Measurements from ENCODE around the gene C1QTNF9.

The C1QTNF9 gene

DNA sequence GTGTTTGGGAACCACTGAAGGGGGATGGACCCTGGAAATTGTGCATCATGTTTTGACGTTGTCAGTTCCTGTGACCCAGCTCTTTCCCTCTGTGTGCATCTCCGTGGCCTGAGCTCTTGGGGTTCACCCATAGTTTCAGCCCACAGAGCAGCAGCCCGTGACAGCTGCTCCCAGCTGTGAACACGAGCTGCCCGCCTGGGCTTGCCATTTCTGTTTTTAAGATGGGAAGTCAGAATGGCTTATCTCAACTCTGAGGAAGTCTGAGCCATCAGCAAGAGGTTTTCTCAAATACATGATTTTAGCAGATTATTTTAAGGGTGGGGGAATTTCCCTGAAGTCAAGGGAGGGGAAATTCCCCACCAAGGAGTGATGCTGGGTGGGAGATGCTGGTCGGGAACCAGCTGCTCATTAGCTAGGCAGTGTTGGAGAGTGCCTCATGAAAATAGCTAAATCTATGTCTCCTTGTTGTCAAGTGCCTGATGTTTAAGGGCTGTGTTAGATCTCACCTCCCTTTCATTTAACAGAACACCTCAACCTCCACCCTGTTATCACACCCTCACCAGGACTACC lies 34.8 kb upstream of the C1QTNF9 start:
- no peak for TF ChIP-seq CTCF (IDR thresholded peaks at IDR 0.05)
- DNase-seq (ENCODE audit: low spot score) = peak; percentile 68
- peak overlapping the region in 1 of 2 donors; percentile 53 for H3K27ac ChIP-seq
- no peak overlapping the region for H3K4me3 ChIP-seq

- H3K27ac ChIP-seq = peak overlapping the region in 1 of 2 donors; percentile 53
- no peak overlapping the region for H3K4me3 ChIP-seq
- peak; percentile 38 for DNase-seq (ENCODE audit: low spot score)
- no peak for TF ChIP-seq CTCF (IDR thresholded peaks at IDR 0.05)
Measured at GRCh38 chr13:24275041-24275440, 34.3 kb upstream of the C1QTNF9 start.

DNA sequence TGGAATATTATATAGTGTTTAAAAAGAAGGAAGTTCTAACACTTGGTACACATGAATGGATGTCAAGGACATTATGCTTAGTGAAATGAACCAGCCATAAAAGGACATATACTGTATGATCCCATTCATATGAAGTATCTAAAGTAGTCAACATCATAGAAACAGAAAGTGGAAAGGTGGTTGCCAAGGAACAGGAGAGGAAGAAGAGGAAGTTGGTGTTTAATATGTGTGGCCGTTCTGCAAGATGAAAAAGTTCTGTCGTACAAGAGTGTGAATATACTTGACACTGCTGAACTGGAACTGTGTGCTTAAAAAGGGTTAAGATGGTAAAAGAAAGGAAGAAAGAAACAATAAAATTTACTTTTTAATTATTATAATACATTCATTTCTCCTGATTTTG lies 33.1 kb upstream of the C1QTNF9 start:
- Histone ChIP-seq H3K4me3 (no peak overlapping the region), H3K27ac (no peak overlapping the region)
- TF ChIP-seq CTCF (IDR thresholded peaks at IDR 0.05) = no peak
- no peak for DNase-seq (ENCODE audit: low spot score)

- DNase-seq (ENCODE audit: low spot score) = peak; percentile 4
- Histone ChIP-seq H3K4me3 (no peak overlapping the region), H3K27ac (no peak overlapping the region)
- no peak for TF ChIP-seq CTCF (IDR thresholded peaks at IDR 0.05)
Measured at GRCh38 chr13:24276861-24277260, 32.5 kb upstream of the C1QTNF9 start.

DNA sequence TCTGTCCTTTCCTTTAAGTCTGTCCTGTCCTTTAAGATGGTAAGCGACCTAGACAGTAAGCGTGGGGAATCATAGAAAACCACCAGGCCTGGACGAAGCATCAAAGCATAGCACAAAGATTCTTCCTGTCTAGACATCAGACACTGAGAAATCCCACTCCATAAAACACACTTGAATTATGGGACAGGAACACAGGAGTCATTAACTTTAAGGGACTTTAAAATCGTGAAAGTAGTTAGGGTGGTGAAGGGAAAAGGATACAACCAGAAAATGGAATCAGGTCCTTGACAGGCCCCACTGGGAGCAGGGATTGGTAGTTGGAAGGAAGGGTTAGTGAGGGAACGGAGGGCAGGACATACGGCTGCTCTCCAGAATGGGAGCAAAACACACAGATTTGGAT lies 31.6 kb upstream of the C1QTNF9 start:
- peak; percentile 12 for DNase-seq (ENCODE audit: low spot score)
- H3K27ac ChIP-seq = no peak overlapping the region
- no peak overlapping the region for H3K4me3 ChIP-seq
- TF ChIP-seq CTCF (IDR thresholded peaks at IDR 0.05) = no peak

DNA sequence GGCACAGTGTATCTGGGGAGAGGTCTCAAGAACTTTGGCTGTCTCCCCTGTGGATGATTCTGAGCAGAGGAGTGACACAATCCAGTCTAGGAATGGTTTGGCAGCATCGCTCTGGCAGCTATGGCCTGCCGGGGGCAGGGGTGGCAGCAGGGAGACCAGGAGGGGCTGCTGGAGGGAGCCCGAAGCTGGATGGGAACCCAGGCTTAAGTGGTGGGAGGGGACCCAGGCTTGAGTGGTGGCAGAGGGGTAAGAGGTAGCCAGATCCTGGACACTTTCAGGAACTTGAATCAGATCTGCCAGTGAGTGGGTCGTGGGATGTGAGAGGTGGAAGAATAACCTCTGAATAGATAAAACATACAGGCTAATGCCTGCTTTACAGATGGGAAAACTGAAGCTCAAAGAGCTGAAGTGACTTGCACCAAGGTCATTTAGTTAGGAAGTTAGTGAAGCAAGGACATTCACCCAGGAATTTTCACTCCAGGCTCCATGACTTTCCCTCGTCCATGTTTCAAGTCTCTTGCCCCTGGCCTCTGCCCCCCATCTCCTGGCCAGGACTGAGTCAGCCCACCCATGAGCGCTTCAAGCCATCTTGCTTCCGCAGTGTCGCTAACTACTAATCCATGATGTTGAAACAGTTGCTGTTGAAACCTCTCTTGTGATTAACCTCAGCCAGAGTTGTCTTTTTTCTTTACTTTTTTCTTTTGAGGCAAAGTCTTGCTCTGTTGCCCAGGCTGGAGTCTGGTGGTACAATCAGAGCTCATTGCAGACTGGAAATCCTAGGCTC lies 29.9 kb upstream of the C1QTNF9 start:
- no peak overlapping the region for H3K27ac ChIP-seq

More for the DNA sequence above, 29.9 kb upstream of the C1QTNF9 start:
- DNase-seq (ENCODE audit: low spot score) = peak; percentile 36
- no peak for TF ChIP-seq CTCF (IDR thresholded peaks at IDR 0.05)
- no peak overlapping the region for H3K4me3 ChIP-seq

Data from coronary artery (tissue), 2 donors.